Activated CD8-positive, alpha-beta T cell treated with anti-CD3 and anti-CD28 coated beads, Interleukin-2, amount 10 ng/mL, durations not matched to agents 7 days and 5 days (primary cell): ENCODE data around the gene EVL. TPM values are rescaled to one million over a fixed set of nuclear protein-coding genes. Genes with fewer than 3 reads are reported as not detected.

Experiments used
- ATAC-seq: fragments of 150-1000 bp; cut with Tn5 transposase; one replicate; pipeline ENCODE4 v1.10.0; 2021; ENCODE audit warnings: moderate library complexity
- CTCF ChIA-PET: fragments of 350-600 bp; sonication (Branson Sonifier 250); formaldehyde crosslinking; loops from one replicate; lab custom pipeline; 2021; ENCODE audit warnings: antibody characterized with exemption; lab: Charles Lee
- POLR2A ChIA-PET: fragments of 350-600 bp; sonication (Branson Sonifier 250); formaldehyde crosslinking; loops from one replicate; lab custom pipeline; 2021; ENCODE audit warnings: antibody characterized with exemption; lab: Charles Lee
- DNase-seq: peaks from one replicate; pipeline ENCODE4 v3.0.0-alpha.2; 2020
- H3K27ac Mint-ChIP-seq: one replicate; pipeline ENCODE4 v1.8.0; 2021; ENCODE audit warnings: mild to moderate bottlenecking, mixed read lengths
- H3K27me3 Mint-ChIP-seq: one replicate; pipeline ENCODE4 v1.8.0; 2021; ENCODE audit warnings: low read depth, mixed read lengths
- H3K36me3 Mint-ChIP-seq: one replicate; pipeline ENCODE4 v1.8.0; 2021; ENCODE audit warnings: low read depth, mixed read lengths
- H3K4me1 Mint-ChIP-seq: one replicate; pipeline ENCODE4 v1.8.0; 2021; ENCODE audit warnings: low read depth, mixed read lengths
- H3K4me3 Mint-ChIP-seq: one replicate; pipeline ENCODE4 v1.8.0; 2021; ENCODE audit warnings: mild to moderate bottlenecking, mixed read lengths
- H3K9me3 Mint-ChIP-seq: one replicate; pipeline ENCODE4 v1.8.0; 2022; ENCODE audit warnings: mixed read lengths; ENCODE audit not compliant: insufficient read depth
- total RNA-seq, 2 experiments: library from RNA; stranded (reverse); gene quantifications; one replicate each; pipeline ENCODE4 v1.2.3, GENCODE V29; 2021

The EVL gene
- total RNA-seq, 2 experiments from 2014 or later = 863 to 926 TPM

DNA sequence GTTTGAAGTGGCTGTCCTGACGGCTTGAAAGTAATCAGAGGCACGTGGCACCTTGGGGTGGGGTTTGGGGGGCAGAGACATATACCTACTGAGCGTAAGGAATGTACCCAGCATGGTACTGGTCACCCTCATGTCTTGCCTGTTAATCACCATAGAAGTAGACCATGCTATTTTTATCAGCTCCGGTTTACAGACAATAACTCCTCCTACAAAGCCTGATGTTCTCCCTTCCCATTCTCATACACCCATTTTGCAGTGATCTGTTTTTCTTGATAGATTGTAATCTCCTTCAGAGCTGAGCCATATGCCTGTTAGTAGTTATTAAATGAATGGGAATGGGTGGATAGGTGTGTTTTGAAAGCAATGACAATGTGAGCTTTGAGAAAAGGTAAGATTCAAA, 10.5 kb downstream of the EVL start:
- H3K4me1 Mint-ChIP-seq = peaks cover 91% of the 10 kb centered on the region
- H3K27me3 Mint-ChIP-seq = no peaks in the 10 kb centered on the region
- peak overlapping the region; percentile 91 for H3K4me3 Mint-ChIP-seq
- DNase-seq (no peak), ATAC-seq (no peak)
- H3K27ac Mint-ChIP-seq = peak overlapping the region; percentile 93
- ChIA-PET POLR2A (interaction anchor here (1.1 to 5.1 kb wide), 3 partner anchors 10 to 30 kb away, joined by 4 to 44 read pairs (median 13); partner anchors contain the start of gene EVL), CTCF (interaction anchor here (0.9 to 14.6 kb wide), 11 partner anchors 7 to 146 kb away, joined by 3 to 321 read pairs (median 5); partner anchors contain the start of gene EVL)
- H3K9me3 Mint-ChIP-seq = no peaks in the 10 kb centered on the region
- peaks cover 92% of the 10 kb centered on the region for H3K36me3 Mint-ChIP-seq

DNA sequence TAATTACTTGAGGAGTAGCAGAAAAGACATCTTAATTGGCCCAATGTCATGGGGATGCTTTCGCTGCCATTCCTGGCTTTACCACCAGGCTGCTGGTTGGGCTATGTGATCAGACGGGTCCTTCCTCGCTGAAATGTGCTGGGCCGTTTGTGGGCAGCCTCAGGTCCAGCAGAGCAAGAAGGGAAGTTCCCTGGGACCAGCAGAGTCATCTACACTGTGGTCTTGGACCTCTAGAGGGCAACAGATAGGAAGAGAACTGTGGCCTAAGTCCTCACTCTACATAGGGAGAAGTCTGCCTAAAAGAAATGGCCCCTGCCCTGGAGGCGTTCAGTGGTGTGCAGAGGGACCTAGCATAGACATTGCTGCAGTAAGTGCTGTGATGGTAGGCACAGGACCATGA, 10.9 kb downstream of the EVL start:
- Mint-ChIP-seq H3K4me1 (peaks cover 91% of the 10 kb centered on the region), H3K9me3 (no peaks in the 10 kb centered on the region), H3K27me3 (no peaks in the 10 kb centered on the region), H3K27ac (peak overlapping the region; percentile 93), H3K4me3 (peak overlapping the region; percentile 91), H3K36me3 (peaks cover 89% of the 10 kb centered on the region)
- CTCF ChIA-PET = interaction anchor here (1.1 to 14.6 kb wide), 11 partner anchors 7 to 145 kb away, joined by 3 to 321 read pairs (median 5); partner anchors contain the start of gene EVL
- POLR2A ChIA-PET = interaction anchor here (1.1 to 5.1 kb wide), 4 partner anchors 10 to 33 kb away, joined by 3 to 44 read pairs (median 8); partner anchors contain the start of gene EVL
- DNase-seq (peak; percentile 59), ATAC-seq (peak; percentile 13)

DNA sequence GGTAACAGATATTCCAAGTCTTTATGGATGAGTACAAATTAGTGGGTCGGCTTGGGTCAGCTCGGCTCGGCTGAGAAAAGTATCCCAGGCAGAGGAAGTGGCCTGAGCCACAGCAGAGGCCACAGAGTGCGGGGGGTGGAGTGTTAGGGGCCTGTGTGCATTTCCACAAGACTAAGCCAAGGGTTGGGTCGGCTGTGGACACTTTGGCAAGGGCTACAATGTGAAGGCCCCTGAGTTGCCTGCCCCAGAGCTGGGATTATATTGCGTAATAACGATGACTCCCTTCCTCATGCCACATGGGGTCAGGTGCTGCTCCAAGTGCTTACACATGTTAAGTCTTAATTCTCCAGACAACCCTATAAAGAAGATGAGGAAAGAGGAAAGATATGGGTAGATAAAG, 11.4 kb downstream of the EVL start:
- H3K27me3 Mint-ChIP-seq = no peaks in the 10 kb centered on the region
- H3K4me3 Mint-ChIP-seq = peak overlapping the region; percentile 91
- H3K4me1 Mint-ChIP-seq = peaks cover 93% of the 10 kb centered on the region
- peaks cover 91% of the 10 kb centered on the region for H3K36me3 Mint-ChIP-seq
- H3K9me3 Mint-ChIP-seq = no peaks in the 10 kb centered on the region
- ATAC-seq (no peak), DNase-seq (no peak)
- ChIA-PET CTCF (interaction anchor here (0.8 to 14.6 kb wide), 9 partner anchors 6 to 145 kb away, joined by 3 to 321 read pairs (median 5); partner anchors contain the start of gene EVL), POLR2A (interaction anchor here (0.6 to 5.1 kb wide), 5 partner anchors 11 to 540 kb away, joined by 3 to 44 read pairs (median 4); partner anchors contain the start of gene EVL)
- H3K27ac Mint-ChIP-seq = peak overlapping the region; percentile 93

GRCh38 chr14:100077441-100077840, 12.2 kb downstream of the EVL start:
- H3K27ac Mint-ChIP-seq = peak overlapping the region; percentile 93
- no peak for ATAC-seq

DNA sequence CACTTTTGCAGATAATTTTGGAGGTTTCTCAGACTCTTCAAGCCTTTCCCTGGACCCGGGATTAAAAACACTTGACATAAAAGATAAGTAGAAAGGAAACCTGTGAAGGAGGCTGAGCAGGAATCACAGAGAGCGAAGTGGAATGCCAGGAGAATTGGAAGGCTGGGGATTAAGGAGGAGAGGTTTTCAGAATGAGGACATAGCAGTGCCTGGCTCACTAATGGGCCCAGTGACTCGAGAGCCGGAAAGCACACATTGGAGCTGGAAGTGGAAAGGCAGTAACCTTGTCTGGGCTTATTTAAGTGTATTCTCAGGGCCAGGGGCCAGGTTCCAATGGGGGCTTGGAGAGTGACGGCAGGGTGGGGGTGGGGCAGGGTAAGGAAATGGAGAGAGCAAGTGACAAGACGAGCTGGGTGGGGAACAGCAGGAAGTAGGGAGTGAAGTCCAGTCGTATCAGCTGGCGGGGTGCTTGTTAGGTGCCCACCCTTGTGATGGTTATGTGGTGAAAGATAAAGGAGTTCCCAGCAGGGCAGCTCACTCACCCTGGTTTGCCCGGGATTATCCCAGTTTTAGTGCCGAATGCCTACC, 13.1 kb downstream of the EVL start:
- DNase-seq (no peak), ATAC-seq (no peak)
- peak overlapping the region; percentile 93 for H3K27ac Mint-ChIP-seq
- H3K36me3 Mint-ChIP-seq = peaks cover 90% of the 10 kb centered on the region
- peak overlapping the region; percentile 91 for H3K4me3 Mint-ChIP-seq
- peaks cover 95% of the 10 kb centered on the region for H3K4me1 Mint-ChIP-seq
- CTCF ChIA-PET = interaction anchor here (0.7 to 10.0 kb wide), 13 partner anchors 8 to 143 kb away, joined by 3 to 237 read pairs (median 6); partner anchors contain the start of gene EVL
- H3K9me3 Mint-ChIP-seq = no peaks in the 10 kb centered on the region
- POLR2A ChIA-PET = interaction anchor here (0.8 to 6.0 kb wide), 11 partner anchors 10 to 146 kb away, joined by 3 to 170 read pairs (median 6); partner anchors contain the start of gene EVL
- H3K27me3 Mint-ChIP-seq = no peaks in the 10 kb centered on the region

More at GRCh38 chr14:100077441-100077840, 12.2 kb downstream of the EVL start:
- Mint-ChIP-seq H3K27me3 (no peaks in the 10 kb centered on the region), H3K36me3 (peaks cover 90% of the 10 kb centered on the region), H3K4me1 (peaks cover 95% of the 10 kb centered on the region), H3K9me3 (no peaks in the 10 kb centered on the region), H3K4me3 (peak overlapping the region; percentile 91)
- no peak for DNase-seq
- POLR2A ChIA-PET = interaction anchor here (1.2 to 6.0 kb wide), 4 partner anchors 9 to 31 kb away, joined by 3 to 170 read pairs (median 32); partner anchors contain the start of gene EVL
- CTCF ChIA-PET = interaction anchor here (1.0 to 14.6 kb wide), 7 partner anchors 5 to 115 kb away, joined by 5 to 321 read pairs (median 160); partner anchors contain the start of gene EVL

GRCh38 chr14:100078997-100079725, 13.9 kb downstream of the EVL start:
- peak; percentile 83 for ATAC-seq
- peaks cover 97% of the 10 kb centered on the region for H3K4me1 Mint-ChIP-seq
- H3K9me3 Mint-ChIP-seq = no peaks in the 10 kb centered on the region
- ChIA-PET POLR2A (interaction anchor here (0.8 to 6.0 kb wide), 14 partner anchors 11 to 145 kb away, joined by 3 to 170 read pairs (median 6); partner anchors contain the start of gene EVL), CTCF (interaction anchor here (0.7 to 10.0 kb wide), 14 partner anchors 9 to 143 kb away, joined by 3 to 237 read pairs (median 6); partner anchors contain the start of gene EVL)
- peaks cover 91% of the 10 kb centered on the region for H3K36me3 Mint-ChIP-seq
- no peaks in the 10 kb centered on the region for H3K27me3 Mint-ChIP-seq
- peak; percentile 94 for DNase-seq
- H3K27ac Mint-ChIP-seq = peak overlapping the region; percentile 93
- H3K4me3 Mint-ChIP-seq = peak overlapping the region; percentile 91

GRCh38 chr14:100079726-100080005, 14.4 kb downstream of the EVL start:
- Mint-ChIP-seq H3K27ac (peak overlapping the region; percentile 93), H3K4me3 (peak overlapping the region; percentile 91), H3K9me3 (no peaks in the 10 kb centered on the region), H3K4me1 (peaks cover 97% of the 10 kb centered on the region), H3K36me3 (peaks cover 91% of the 10 kb centered on the region), H3K27me3 (no peaks in the 10 kb centered on the region)
- ChIA-PET POLR2A (interaction anchor here (1.0 to 6.0 kb wide), 10 partner anchors 11 to 142 kb away, joined by 3 to 170 read pairs (median 6); partner anchors contain the start of gene EVL), CTCF (interaction anchor here (0.9 to 10.0 kb wide), 11 partner anchors 9 to 113 kb away, joined by 3 to 237 read pairs (median 6); partner anchors contain the start of gene EVL)
- no peak for DNase-seq
- ATAC-seq = no peak

GRCh38 chr14:100080206-100080605, 15.0 kb downstream of the EVL start:
- H3K9me3 Mint-ChIP-seq = no peaks in the 10 kb centered on the region
- ATAC-seq (no peak), DNase-seq (no peak)
- H3K36me3 Mint-ChIP-seq = peaks cover 91% of the 10 kb centered on the region
- CTCF ChIA-PET = interaction anchor here (0.9 to 10.0 kb wide), 10 partner anchors 9 to 157 kb away, joined by 3 to 237 read pairs (median 10); partner anchors contain the start of gene EVL
- POLR2A ChIA-PET = interaction anchor here (1.0 to 6.0 kb wide), 8 partner anchors 11 to 142 kb away, joined by 3 to 170 read pairs (median 4); partner anchors contain the start of gene EVL
- peak overlapping the region; percentile 93 for H3K27ac Mint-ChIP-seq
- peaks cover 97% of the 10 kb centered on the region for H3K4me1 Mint-ChIP-seq
- peak overlapping the region; percentile 91 for H3K4me3 Mint-ChIP-seq
- H3K27me3 Mint-ChIP-seq = no peaks in the 10 kb centered on the region

- H3K27ac Mint-ChIP-seq = peak overlapping the region; percentile 95
These were observed 16.9 kb downstream of the EVL start for GRCh38 chr14:100081997-100082625.

GRCh38 chr14:100082723-100083122, 17.5 kb downstream of the EVL start:
- peak overlapping the region; percentile 95 for H3K27ac Mint-ChIP-seq
- H3K27me3 Mint-ChIP-seq = no peaks in the 10 kb centered on the region
- CTCF ChIA-PET = interaction anchor here (1.5 to 10.0 kb wide), 7 partner anchors 13 to 110 kb away, joined by 3 to 237 read pairs (median 38); partner anchors contain the start of gene EVL
- DNase-seq (no peak), ATAC-seq (no peak)
- H3K4me1 Mint-ChIP-seq = peaks cover 95% of the 10 kb centered on the region
- peaks cover 90% of the 10 kb centered on the region for H3K36me3 Mint-ChIP-seq
- peak overlapping the region; percentile 82 for H3K4me3 Mint-ChIP-seq
- POLR2A ChIA-PET = interaction anchor here (0.5 to 6.0 kb wide), 7 partner anchors 8 to 1914 kb away, joined by 3 to 170 read pairs (median 8); partner anchors contain the start of gene EVL
- H3K9me3 Mint-ChIP-seq = no peaks in the 10 kb centered on the region

More at GRCh38 chr14:100081997-100082625, 16.9 kb downstream of the EVL start:
- H3K4me1 Mint-ChIP-seq = peaks cover 96% of the 10 kb centered on the region
- H3K4me3 Mint-ChIP-seq = peak overlapping the region; percentile 82
- H3K9me3 Mint-ChIP-seq = no peaks in the 10 kb centered on the region
- H3K27me3 Mint-ChIP-seq = no peaks in the 10 kb centered on the region
- H3K36me3 Mint-ChIP-seq = peaks cover 89% of the 10 kb centered on the region
- ATAC-seq (peak; percentile 8), DNase-seq (no peak)
- POLR2A ChIA-PET = interaction anchor here (0.5 to 6.0 kb wide), 10 partner anchors 9 to 1913 kb away, joined by 3 to 170 read pairs (median 6); partner anchors contain the start of gene EVL
- CTCF ChIA-PET = interaction anchor here (0.6 to 10.0 kb wide), 10 partner anchors 9 to 111 kb away, joined by 3 to 237 read pairs (median 8); partner anchors contain the start of gene EVL
